Activated CD8-positive, alpha-beta memory T cell treated with anti-CD3 and anti-CD28 coated beads, Interleukin-2, amount 50 U/mL, for 1 hour (primary cell): ENCODE data around the gene OR2A5.
"Not testable (repeated sequence)": the region's sequence is repeated elsewhere in the genome, so short reads cannot be mapped to it uniquely, and the experiment has no call there.

Experiments
- DNase-seq: peaks from one replicate; pipeline ENCODE4 v3.0.0-alpha.2; 2020; ENCODE audit errors: extremely low read depth

Gene OR2A5

GRCh38 chr7:144032985-144033709 lies 15.6 kb upstream of the OR2A5 start:
- DNase-seq, result no peak

- DNase-seq, result no peak
Measured at GRCh38 chr7:144035385-144035784, 13.4 kb upstream of the OR2A5 start.

DNA sequence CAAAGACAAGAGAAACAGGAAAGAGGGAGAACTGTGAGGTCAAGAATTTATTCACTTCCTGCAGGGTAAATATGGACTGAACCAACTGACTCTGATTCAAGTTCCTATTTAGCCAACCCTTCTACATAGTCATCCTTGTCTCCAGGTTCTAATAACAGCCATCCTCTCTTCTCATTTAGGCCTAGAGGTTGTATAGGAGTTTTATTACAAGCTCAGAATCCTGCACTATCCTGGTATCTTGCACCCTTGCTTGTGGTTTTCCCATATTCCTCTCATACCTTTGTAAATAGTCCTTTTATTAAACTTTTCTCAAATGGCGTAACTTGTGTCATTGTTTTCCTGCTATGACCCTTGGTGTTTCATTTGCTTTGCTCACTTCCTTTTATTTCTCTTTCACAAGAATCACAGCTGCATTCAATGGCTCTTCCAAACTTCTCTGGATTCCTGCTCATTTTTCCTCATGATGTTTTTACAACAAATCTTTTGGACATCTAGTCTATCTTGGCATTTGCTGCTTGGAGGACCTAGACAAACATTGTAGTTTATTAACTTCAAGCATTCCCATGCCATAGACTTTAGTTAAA lies 12.4 kb upstream of the OR2A5 start:
- no peak for DNase-seq

DNA sequence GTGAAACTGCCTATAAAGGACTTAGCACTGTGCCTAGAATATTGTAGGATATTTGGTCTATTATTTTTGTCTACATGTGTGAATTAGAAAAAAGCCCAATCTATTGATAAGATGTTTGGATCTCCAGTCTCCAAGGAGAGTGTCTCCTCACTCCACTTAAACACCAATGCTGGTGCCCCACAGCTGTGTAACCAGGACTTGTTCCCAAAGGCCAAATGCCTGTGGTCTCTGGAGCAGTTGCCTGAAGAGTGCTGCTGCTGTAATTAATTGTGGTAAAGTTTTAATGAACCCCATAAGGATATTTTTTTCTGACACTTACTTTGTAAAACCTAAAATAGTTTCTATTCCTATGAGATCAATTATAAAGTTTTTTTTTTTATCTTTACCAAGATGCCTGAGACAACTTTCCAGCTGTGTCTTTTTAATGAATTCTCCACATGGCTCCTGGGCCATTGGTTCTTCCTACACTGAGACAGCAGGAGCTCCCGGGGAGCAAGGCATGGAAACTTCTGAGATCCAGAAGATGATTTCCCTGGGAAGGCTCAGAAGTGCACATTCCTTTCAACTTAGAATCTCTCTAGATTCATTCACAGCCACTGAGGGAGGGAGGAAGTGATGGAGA lies 11.2 kb upstream of the OR2A5 start:
- no peak for DNase-seq

DNA sequence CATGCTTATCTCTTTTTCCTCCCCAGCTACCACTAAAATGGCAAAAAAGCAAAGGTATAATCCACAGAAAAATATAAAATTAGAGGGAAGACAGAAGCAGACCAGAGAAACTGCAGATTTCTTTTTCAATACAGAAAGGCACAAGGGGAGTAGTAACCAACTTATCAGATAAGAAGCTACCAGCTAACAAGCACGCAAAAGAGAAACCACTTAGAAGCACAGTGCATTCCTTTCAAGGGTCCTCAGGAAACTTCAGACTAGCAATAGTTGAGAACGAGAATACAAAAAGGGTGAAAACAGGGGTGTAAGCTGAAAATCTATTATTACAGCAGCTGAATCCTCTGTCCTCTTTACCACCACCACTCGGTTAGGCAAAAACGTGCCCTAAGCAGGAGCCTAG lies 9.9 kb upstream of the OR2A5 start:
- no peak for DNase-seq

- no peak for DNase-seq
Measured at GRCh38 chr7:144049491-144049890, 743 bp downstream of the OR2A5 start.

DNA sequence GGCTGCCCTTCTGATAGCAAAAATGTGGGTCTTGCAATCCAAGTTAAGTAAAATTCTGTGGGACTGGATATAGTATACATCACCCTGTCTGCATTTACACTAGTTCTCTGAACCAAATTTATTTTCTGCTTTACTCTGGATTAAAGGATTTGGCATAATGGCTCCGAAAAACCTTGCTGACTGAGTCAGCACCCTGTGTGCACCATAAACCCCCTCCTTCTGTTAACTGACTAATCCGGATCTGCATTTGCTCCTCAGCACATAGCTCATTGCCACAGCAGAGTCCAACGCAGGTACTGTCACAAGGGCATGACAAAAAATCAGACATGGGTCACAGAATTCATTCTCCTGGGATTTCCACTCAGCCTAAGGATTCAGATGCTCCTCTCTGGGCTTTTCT lies 1.3 kb downstream of the OR2A5 start:
- no peak for DNase-seq

DNA sequence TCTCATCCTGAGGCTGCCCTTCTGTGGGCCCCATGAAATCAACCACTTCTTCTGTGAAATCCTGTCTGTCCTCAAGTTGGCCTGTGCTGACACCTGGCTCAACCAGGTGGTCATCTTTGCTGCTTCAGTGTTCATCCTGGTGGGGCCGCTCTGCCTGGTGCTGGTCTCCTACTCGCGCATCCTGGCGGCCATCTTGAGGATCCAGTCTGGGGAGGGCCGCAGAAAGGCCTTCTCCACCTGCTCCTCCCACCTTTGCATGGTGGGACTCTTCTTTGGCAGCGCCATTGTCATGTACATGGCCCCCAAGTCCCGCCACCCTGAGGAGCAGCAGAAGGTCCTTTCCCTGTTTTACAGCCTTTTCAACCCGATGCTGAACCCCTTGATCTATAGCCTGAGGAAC lies 2.1 kb downstream of the OR2A5 start:
- DNase-seq, result not testable (repeated sequence)

GRCh38 chr7:144057954-144058353 lies 9.2 kb downstream of the OR2A5 start:
- no peak for DNase-seq

- no peak for DNase-seq
Measured at GRCh38 chr7:144063710-144064109, 15.0 kb downstream of the OR2A5 start.

GRCh38 chr7:144069511-144069910 lies 20.8 kb downstream of the OR2A5 start, which contains the start of gene OR2A25:
Gene OR2A25, plus strand, starts transcription at chr7:144069811. Its CDS starts 4,409 bp downstream, at chr7:144074220.
- no peak for DNase-seq

- no peak for DNase-seq
Measured at GRCh38 chr7:144069953-144070352, 21.2 kb downstream of the OR2A5 start.

DNA sequence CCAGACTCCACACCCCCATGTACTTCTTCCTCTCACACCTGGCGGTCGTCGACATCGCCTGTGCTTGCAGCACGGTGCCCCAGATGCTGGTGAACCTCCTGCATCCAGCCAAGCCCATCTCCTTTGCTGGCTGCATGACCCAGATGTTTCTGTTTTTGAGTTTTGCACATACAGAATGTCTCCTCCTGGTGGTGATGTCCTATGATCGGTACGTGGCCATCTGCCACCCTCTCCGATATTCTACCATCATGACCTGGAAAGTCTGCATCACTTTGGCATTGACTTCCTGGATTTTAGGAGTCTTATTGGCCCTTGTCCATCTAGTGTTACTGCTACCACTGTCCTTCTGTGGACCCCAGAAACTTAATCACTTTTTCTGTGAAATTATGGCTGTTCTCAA lies 25.6 kb downstream of the OR2A5 start:
- DNase-seq, result no peak

- DNase-seq, result no peak
Measured at GRCh38 chr7:144085978-144086377, 37.2 kb downstream of the OR2A5 start, which contains the start of gene OR2A12. Gene OR2A12, plus strand, starts transcription at chr7:144086278. Its CDS starts 8,830 bp downstream, at chr7:144095108.

GRCh38 chr7:144086730-144087129 lies 38.0 kb downstream of the OR2A5 start:
- DNase-seq, result no peak

GRCh38 chr7:144087230-144087629 lies 38.5 kb downstream of the OR2A5 start:
- DNase-seq, result no peak

GRCh38 chr7:144090667-144091066 lies 41.9 kb downstream of the OR2A5 start:
- no peak for DNase-seq

- no peak for DNase-seq
Measured at GRCh38 chr7:144098776-144099175, 50.0 kb downstream of the OR2A5 start.

GRCh38 chr7:144100607-144101006 lies 51.9 kb downstream of the OR2A5 start:
- no peak for DNase-seq

DNA sequence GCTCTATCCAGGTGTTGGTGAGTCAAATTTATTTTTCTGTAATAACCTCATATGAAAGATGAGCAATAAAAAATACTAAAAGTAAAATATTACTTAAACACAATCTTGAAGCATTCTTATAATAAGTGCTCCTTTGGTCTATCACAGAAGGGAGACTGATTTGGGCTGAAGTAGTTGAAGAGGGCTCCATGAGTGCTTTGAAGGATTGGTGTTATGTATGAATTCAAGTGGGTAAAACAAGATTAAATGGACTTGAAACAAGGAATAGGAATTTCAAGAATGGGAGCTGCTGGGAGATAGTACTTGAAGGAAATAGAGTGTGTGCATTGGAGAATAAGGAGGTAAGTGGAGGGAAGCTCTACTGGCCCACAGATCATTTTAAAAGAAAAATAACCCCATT lies 53.3 kb downstream of the OR2A5 start:
- no peak for DNase-seq

- DNase-seq, result no peak
Measured at GRCh38 chr7:144105211-144105610, 56.5 kb downstream of the OR2A5 start.
